Right cardiac atrium (tissue), 5 donors: ENCODE data around the gene THEM4. TPM values are rescaled to one million over a fixed set of nuclear protein-coding genes. Genes with fewer than 3 reads are reported as not detected.

ENCODE experiments used
- ATAC-seq, 2 donors: fragments of 200-7000 bp; cut with Tn5 transposase; one replicate each; pipeline versions ENCODE4 v1.8.0 to v1.9.1; 2020; ENCODE audit warnings: moderate library complexity in 2 of 2, mild to moderate bottlenecking in 1 of 2
- DNase-seq, 3 donors: peaks; one replicate each; pipeline ENCODE4 v3.0.0-alpha.2; 2020
- H3K27ac ChIP-seq: one replicate; pipeline ENCODE4 v1.5.1; 2013; ENCODE audit warnings: mild to moderate bottlenecking, low read length, control low read depth, moderate library complexity
- H3K27me3 ChIP-seq: one replicate; pipeline ENCODE4 v1.6.1; 2013; ENCODE audit not compliant: control insufficient read depth, insufficient read depth
- H3K4me1 ChIP-seq: one replicate; pipeline ENCODE4 v1.6.1; 2013; ENCODE audit warnings: low read length; ENCODE audit not compliant: control insufficient read depth, insufficient read depth
- H3K4me3 ChIP-seq: one replicate; pipeline ENCODE4 v1.5.1; 2013; ENCODE audit warnings: low read length, control low read depth
- H3K9me3 ChIP-seq: one replicate; pipeline ENCODE4 v1.6.1; 2013; ENCODE audit warnings: low read length; ENCODE audit not compliant: control insufficient read depth
- WGBS: extraction: QIAGEN DNeasy Blood & Tissue Kit; methylation state at CpG from one replicate; pipeline ENCODE4 v1.1.7; 2013; 5-methylcytosine and 5-hydroxymethylcytosine counted together
- intact Hi-C, 4 donors: fragments of 100-400 bp; cut with DNase I; formaldehyde crosslinking; loops; one replicate each; pipeline versions ENCODE4 v1.11.0 to v1.14.0; 2022 to 2023
- polyA plus RNA-seq: library from polyadenylated mRNA; stranded (reverse); fragments of 200-250 nt; gene quantifications from one replicate; pipeline ENCODE4 v1.2.3, GENCODE V29; 2013
- total RNA-seq, 4 donors: library from RNA; stranded (reverse); fragmentation: NEBNext Ultra II Directional; extraction: Animal tissue kit (Norgen Biotek cat#: 25700); gene quantifications; one replicate each; pipeline ENCODE4 v1.2.1, GENCODE V29; 2021
- donor health status: healthy with polysubstance abuse.
- donor health status: DM: no; HTN: yes; CAD: no.
- donor health status: DM: no; HTN: no; CAD: no.
- donor health status: DM: no; HTN: yes; CAD: no; lungs with severe emphysema.
- donor health status: DM: yes; HTN: yes; CAD: no.

Gene THEM4
- total and polyA plus RNA-seq, 5 donors, result 18.8 to 27.2 (median 19.1) TPM

- intact Hi-C loops, result no loop called here
- DNase-seq, result no peak
- Histone ChIP-seq H3K9me3 (no peaks in the 10 kb centered on the region), H3K27ac (no peak overlapping the region), H3K4me1 (peaks cover 2% of the 10 kb centered on the region), H3K27me3 (no peaks in the 10 kb centered on the region), H3K4me3 (no peak overlapping the region)
- no peak for ATAC-seq
- 78% methylated on average over 2 of the region's 2 CpGs for WGBS
Measured at GRCh38 chr1:151843398-151843797, 65.9 kb downstream of the THEM4 start.

DNA sequence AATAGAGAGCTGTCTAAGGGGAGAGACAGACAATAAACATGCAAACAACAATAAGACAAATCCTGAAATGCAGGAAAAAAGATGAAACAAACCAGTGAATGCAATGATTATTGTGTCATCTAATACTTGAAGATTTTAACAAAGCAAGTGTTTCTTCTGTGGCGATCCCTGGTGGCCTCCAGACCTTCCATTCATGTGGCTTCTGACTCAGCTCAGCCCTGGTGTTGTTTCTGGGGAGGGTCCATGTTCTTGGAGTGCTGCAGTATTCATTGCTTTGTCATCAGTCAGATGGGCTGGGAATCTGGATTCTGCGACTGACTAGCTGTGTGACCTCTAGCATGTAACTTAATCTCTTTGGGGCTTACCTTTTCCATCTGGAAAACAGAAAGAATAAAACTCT is 68.2 kb downstream of the THEM4 start:
- Histone ChIP-seq H3K9me3 (no peaks in the 10 kb centered on the region), H3K4me3 (no peak overlapping the region), H3K27ac (no peak overlapping the region), H3K4me1 (no peaks in the 10 kb centered on the region), H3K27me3 (no peaks in the 10 kb centered on the region)
- 87% methylated on average over 2 of the region's 2 CpGs for WGBS
- DNase-seq (no peak), ATAC-seq (no peak)
- intact Hi-C loops, result no loop called here

GRCh38 chr1:151840421-151840820 is 68.9 kb downstream of the THEM4 start:
- ATAC-seq (no peak), DNase-seq (no peak)
- no peak overlapping the region for H3K27ac ChIP-seq
- no peaks in the 10 kb centered on the region for H3K27me3 ChIP-seq
- intact Hi-C loops, result no loop called here
- no peaks in the 10 kb centered on the region for H3K4me1 ChIP-seq
- no peaks in the 10 kb centered on the region for H3K9me3 ChIP-seq
- no peak overlapping the region for H3K4me3 ChIP-seq

- Histone ChIP-seq H3K27ac (no peak within 1 kb of the TSS), H3K27me3 (no peaks in the 10 kb centered on the region), H3K9me3 (no peaks in the 10 kb centered on the region), H3K4me1 (no peaks in the 10 kb centered on the region), H3K4me3 (peak within 1 kb of the TSS; percentile 53)
- peak; percentile 62 to 87 (median 85) for DNase-seq
- intact Hi-C loops, result loop anchor here in 2 of 4 donors (10.0 kb wide), 1 partner anchor 245 kb away; no protein-coding TSS in a partner anchor
- peak; percentile 79 to 84 for ATAC-seq
- 4% methylated on average over 47 of the region's 47 CpGs for WGBS
Measured at GRCh38 chr1:151839457-151840403, 69.6 kb downstream of the THEM4 start, which contains the start of gene C2CD4D. C2CD4D (minus strand) TSS chr1:151839820; CDS start chr1:151838989, 831 bp downstream.

DNA sequence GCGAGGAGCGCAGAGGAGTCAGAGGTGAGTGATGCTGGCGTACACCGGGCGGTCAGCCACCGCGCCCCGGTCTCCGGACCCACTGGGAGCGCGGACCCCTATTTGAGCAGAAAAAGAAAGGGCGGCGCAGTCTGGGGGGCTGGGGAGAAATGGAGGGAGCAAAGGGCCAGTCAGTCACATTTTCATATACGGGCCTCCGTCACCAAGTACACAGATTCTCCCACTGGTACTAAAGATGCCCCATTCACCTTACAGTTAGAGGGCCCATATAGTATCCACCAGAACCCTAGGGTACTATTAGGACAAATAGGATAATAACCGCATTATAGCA is 70.3 kb downstream of the THEM4 start:
- DNase-seq, result no peak
- WGBS, result 12% methylated on average over 16 of the region's 16 CpGs
- Histone ChIP-seq H3K4me3 (peak overlapping the region; percentile 53), H3K27ac (no peak overlapping the region), H3K9me3 (no peaks in the 10 kb centered on the region), H3K4me1 (no peaks in the 10 kb centered on the region), H3K27me3 (no peaks in the 10 kb centered on the region)
- intact Hi-C loops, result loop anchor here in 2 of 4 donors (10.0 kb wide), 1 partner anchor 244 kb away; no protein-coding TSS in a partner anchor
- ATAC-seq, result no peak

GRCh38 chr1:151838222-151839081 is 70.9 kb downstream of the THEM4 start:
- 2% methylated on average over 117 of the region's 117 CpGs for WGBS
- DNase-seq (peak; percentile 28 to 80 (median 72)), ATAC-seq (peak; percentile 37 to 41)
- Histone ChIP-seq H3K4me1 (no peaks in the 10 kb centered on the region), H3K27ac (no peak overlapping the region), H3K27me3 (no peaks in the 10 kb centered on the region), H3K4me3 (peak overlapping the region; percentile 53), H3K9me3 (no peaks in the 10 kb centered on the region)
- intact Hi-C loops, result loop anchor here in 2 of 4 donors (10.0 kb wide), 1 partner anchor 244 kb away; no protein-coding TSS in a partner anchor

- H3K4me3 ChIP-seq, result peak overlapping the region; percentile 53
- no peak for DNase-seq
- no peaks in the 10 kb centered on the region for H3K9me3 ChIP-seq
- no peak for ATAC-seq
- H3K27me3 ChIP-seq, result no peaks in the 10 kb centered on the region
- no peaks in the 10 kb centered on the region for H3K4me1 ChIP-seq
- no peak overlapping the region for H3K27ac ChIP-seq
- WGBS, result 7% methylated on average over 26 of the region's 26 CpGs
- intact Hi-C loops, result loop anchor here in 2 of 4 donors (10.0 kb wide), 1 partner anchor 243 kb away; no protein-coding TSS in a partner anchor
Measured at GRCh38 chr1:151837884-151838221, 71.5 kb downstream of the THEM4 start.

DNA sequence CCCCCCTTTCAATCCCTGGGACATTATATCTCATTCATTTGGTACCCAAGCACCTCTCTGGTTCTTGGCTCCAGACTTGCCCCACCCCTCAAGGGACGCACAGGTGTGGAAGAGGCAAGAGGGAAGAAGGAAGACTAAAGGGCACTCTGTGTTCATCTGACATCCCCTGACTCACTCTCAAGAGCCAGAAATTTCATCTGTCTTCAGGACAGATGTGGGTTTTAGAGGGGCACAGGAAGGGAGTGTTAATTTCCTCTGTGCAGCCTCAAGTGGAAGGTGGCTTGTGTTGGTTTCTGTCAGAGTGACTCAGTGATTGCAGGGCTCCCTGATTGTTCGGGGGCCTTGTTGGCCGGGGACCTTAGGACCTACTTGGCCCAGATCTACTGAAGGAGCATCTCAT is 72.1 kb downstream of the THEM4 start:
- Histone ChIP-seq H3K27ac (no peak overlapping the region), H3K4me3 (no peak overlapping the region), H3K4me1 (no peaks in the 10 kb centered on the region), H3K27me3 (no peaks in the 10 kb centered on the region), H3K9me3 (no peaks in the 10 kb centered on the region)
- ATAC-seq, result no peak
- intact Hi-C loops, result loop anchor here in 2 of 4 donors (10.0 kb wide), 1 partner anchor 242 kb away; no protein-coding TSS in a partner anchor
- DNase-seq, result no peak
- 50% methylated on average over 3 of the region's 3 CpGs for WGBS

- H3K27me3 ChIP-seq, result no peaks in the 10 kb centered on the region
- no peak overlapping the region for H3K27ac ChIP-seq
- no peaks in the 10 kb centered on the region for H3K4me1 ChIP-seq
- H3K4me3 ChIP-seq, result no peak overlapping the region
- DNase-seq (no peak), ATAC-seq (no peak)
- H3K9me3 ChIP-seq, result no peaks in the 10 kb centered on the region
- intact Hi-C loops, result loop anchor here in 2 of 4 donors (10.0 kb wide), 1 partner anchor 241 kb away; no protein-coding TSS in a partner anchor
- 94% methylated on average over 7 of the region's 7 CpGs for WGBS
Measured at GRCh38 chr1:151835596-151835995, 73.7 kb downstream of the THEM4 start.

GRCh38 chr1:151834239-151834638 is 75.1 kb downstream of the THEM4 start:
- no peak overlapping the region for H3K27ac ChIP-seq

More at GRCh38 chr1:151834239-151834638, 75.1 kb downstream of the THEM4 start:
- H3K9me3 ChIP-seq, result no peaks in the 10 kb centered on the region
- ATAC-seq (no peak), DNase-seq (no peak)
- H3K4me3 ChIP-seq, result no peak overlapping the region
- no peaks in the 10 kb centered on the region for H3K27me3 ChIP-seq
- intact Hi-C loops, result loop anchor here in 2 of 4 donors (10.0 kb wide), 1 partner anchor 239 kb away; no protein-coding TSS in a partner anchor
- WGBS, result 72% methylated on average over 3 of the region's 3 CpGs
- H3K4me1 ChIP-seq, result peaks cover 3% of the 10 kb centered on the region
